Measurements from ENCODE around the gene DUOX1.
"Not testable (repeated sequence)": the region's sequence is repeated elsewhere in the genome, so short reads cannot be mapped to it uniquely, and the experiment has no call there.

Gene DUOX1

DNA sequence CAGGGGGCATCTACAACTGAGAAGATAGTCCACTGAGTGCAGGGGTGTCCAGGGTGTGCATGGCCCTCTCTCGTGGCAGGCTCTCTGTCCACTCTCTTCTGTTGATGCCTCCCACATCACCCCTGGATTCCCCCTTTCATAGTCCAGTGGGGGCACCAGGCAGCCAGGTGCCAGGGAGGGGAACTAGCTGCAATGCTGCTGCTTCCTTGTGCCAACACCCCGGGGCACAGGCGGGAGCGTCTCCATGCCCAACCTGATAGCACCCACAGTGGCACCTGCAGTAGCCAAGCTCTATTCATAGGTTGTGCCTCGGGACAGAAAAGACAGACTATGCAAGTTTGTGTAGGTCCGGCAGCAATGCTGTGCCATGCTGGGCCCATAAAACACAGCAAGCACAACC, 27.6 kb upstream of the DUOX1 start:
- in situ Hi-C loops (cut with MboI; ENCODE audit: low pct_unique_long_range_greater_than_20kb, low sequenced_read_pairs): loop anchor here (25.0 kb wide), 1 partner anchor 140 kb away; the partner anchor contains the start of gene TERB2
- DNase-seq: no peak

DNA sequence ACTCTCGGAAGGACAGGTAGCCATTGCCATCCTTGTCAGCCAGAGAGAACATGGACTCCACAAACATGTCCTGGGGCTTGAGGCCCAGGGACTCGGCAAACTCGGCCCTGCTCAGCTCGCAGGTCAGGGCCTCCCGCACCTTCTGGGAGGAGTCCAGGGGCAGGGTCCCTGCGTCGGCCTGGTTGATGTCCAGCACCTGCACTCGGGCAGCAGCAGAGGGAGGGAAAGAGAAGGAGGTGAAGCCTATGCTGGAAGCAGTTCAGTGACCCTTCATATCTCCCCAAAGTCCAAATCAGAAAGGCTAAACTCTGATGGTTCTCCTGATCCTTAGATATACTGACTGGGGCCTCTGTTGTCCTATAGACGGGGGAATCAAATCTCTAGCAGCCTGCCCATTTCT, 25.6 kb upstream of the DUOX1 start:
- in situ Hi-C loops (cut with MboI; ENCODE audit: low pct_unique_long_range_greater_than_20kb, low sequenced_read_pairs): loop anchor here (25.0 kb wide), 1 partner anchor 142 kb away; the partner anchor contains the start of gene TERB2

DNA sequence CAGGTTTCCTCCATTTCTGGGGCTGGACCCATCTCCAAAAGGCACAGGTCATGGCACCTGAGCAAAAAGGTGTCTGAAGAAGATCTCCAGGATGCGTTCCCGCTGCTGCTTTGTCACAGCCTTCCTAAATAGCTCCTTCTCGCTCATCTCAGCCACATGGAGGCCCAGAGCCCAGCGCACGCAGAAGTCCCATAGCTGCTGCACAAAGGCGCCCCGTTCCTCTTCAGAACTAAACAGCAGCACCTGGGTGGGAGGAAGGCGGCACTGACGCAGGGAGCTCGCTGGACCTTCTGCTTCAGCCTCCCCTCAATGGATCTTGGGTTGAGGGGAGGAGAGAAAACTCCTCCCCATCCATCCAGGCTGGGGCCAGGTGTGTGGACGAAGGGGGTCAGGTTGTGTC, 24.2 kb upstream of the DUOX1 start:
- DNase-seq: no peak
- in situ Hi-C loops (cut with MboI; ENCODE audit: low pct_unique_long_range_greater_than_20kb, low sequenced_read_pairs): loop anchor here (25.0 kb wide), 1 partner anchor 143 kb away; the partner anchor contains the start of gene TERB2

More for the DNA sequence above, 25.6 kb upstream of the DUOX1 start:
- not testable (repeated sequence) for DNase-seq

- in situ Hi-C loops (cut with MboI; ENCODE audit: low pct_unique_long_range_greater_than_20kb, low sequenced_read_pairs): loop anchor here (25.0 kb wide), 1 partner anchor 144 kb away; the partner anchor contains the start of gene TERB2
- no peak for DNase-seq
Observed at GRCh38 chr15:45106002-45106790, 23.6 kb upstream of the DUOX1 start.

GRCh38 chr15:45107941-45108630, 21.7 kb upstream of the DUOX1 start:
- DNase-seq: no peak
- in situ Hi-C loops (cut with MboI; ENCODE audit: low pct_unique_long_range_greater_than_20kb, low sequenced_read_pairs): loop anchor here (25.0 kb wide), 1 partner anchor 146 kb away; the partner anchor contains the start of gene TERB2

DNA sequence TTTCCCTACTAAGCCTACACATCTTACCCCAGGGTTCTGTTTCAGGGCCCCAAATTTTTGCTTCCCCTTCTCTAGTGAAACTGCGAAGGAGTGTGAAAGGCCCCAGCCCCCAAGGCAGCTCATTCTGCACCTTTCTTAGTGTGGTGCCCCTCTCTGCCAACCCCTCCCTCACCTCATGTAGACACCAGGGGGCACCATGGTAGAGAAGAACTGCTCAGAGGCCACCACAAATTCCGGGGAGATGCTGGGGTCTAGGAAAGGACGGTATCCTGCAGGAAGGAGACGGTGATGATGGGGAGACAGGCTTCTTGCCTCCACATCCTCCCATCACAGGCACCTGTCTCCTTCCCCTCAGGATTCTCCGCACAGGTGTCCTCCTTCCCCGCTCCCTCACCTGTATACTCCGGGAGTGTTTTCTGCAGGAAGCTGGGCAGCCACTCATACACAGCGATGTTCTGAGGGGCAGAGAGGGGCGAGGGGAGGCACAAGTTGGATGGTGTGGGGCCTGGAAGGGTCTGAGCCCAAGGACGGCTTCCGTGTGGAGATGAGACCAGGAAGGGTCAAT, 19.5 kb upstream of the DUOX1 start:
- DNase-seq: no peak
- in situ Hi-C loops (cut with MboI; ENCODE audit: low pct_unique_long_range_greater_than_20kb, low sequenced_read_pairs): loop anchor here (25.0 kb wide), 1 partner anchor 148 kb away; the partner anchor contains the start of gene TERB2

GRCh38 chr15:45111390-45112142, 18.2 kb upstream of the DUOX1 start:
- in situ Hi-C loops (cut with MboI; ENCODE audit: low pct_unique_long_range_greater_than_20kb, low sequenced_read_pairs): loop anchor here (25.0 kb wide), 1 partner anchor 149 kb away; the partner anchor contains the start of gene TERB2
- no peak for DNase-seq

DNA sequence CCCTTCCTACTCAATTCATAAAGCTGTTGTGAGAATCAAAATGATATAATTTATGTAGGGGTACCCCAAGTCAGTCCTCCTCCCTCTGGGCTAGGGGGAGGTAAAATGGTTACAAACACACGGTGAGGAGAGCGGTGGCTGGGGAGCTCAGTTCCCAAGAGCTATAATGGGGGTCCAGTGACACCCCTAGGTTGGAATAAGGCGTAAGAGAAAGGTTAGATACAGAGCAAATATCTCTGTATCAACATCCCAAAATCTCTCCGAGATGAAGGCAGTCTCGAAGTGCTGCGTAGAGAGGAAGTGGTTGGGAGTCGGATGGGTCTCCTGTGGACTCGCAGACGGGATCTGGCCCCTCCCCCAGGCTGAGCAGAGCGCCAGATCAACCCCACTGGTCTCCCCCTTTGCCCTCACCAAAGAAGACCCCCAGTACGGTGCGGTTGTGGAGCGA, 17.6 kb upstream of the DUOX1 start:
- no peak for DNase-seq
- in situ Hi-C loops (cut with MboI; ENCODE audit: low pct_unique_long_range_greater_than_20kb, low sequenced_read_pairs): loop anchor here (25.0 kb wide), 1 partner anchor 150 kb away; the partner anchor contains the start of gene TERB2

DNA sequence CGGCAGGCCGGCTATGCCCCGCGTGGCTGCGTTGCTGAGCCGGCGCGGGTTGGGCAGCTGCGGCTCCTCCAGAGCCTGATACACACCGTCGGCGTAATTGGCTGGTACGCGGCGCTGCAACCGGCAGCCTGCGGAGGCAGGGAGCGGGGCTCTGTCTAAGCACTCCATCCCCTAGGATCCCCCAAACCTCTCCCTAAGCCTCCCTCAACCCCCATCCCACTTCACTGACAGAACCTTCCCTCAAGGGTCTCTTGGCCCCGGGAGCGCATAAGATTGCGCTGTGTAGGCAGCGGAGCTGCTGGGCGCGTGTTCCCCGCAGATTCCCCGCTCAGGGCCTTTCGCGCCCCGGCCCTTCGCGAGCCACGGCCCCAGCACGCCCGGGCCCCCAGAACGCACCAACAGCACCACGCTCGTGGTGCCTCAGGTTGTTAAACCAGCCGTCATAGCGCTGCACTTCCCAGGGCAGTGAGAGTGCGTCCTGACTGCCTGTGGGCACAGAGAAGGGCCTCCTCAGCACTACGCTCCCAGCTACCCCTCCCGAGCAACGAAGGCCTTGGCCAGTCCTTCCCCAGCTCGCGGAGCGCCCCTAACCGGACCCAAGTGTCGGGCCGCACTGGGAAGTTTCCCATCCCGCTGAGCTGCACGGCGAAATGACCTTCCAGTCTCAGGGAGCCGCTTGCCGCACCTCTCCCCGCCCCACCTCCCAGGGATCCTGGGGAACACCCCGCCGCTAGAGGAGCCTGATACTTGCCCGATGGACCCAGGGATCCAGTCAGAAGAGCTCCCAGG, 17.0 kb upstream of the DUOX1 start:
- in situ Hi-C loops (cut with MboI; ENCODE audit: low pct_unique_long_range_greater_than_20kb, low sequenced_read_pairs): loop anchor here (25.0 kb wide), 1 partner anchor 150 kb away; the partner anchor contains the start of gene TERB2
- peak; percentile 18 for DNase-seq

DNA sequence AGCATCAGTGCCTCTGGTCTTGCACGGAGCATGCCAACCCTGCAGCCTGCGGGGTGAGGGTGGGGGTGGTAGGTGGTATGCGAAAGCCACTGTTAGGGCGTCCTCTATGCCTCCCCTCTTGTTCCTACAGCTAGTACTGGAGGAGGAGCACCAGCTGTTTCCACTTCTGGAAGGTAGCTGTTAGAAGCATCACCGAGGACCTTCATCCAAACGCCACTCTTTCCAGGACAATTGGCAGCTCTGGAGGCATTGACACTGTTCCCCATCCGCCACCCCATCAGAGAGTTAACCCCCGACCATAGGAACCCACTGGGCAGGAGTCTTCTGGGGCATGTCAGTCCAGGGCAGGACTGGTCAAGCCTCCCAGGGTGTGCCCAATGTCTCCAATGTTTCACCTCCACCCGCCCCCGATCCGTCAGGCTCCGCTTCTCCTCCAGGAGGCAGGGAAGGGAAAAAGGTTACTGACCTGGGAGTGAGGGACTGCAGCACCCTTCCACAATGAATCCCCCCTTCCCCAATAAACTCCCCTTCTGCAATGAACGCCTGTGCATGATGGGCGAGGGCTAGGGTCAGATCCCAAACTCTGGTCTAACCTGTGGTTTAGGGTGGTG, 16.3 kb upstream of the DUOX1 start:
- DNase-seq: no peak
- in situ Hi-C loops (cut with MboI; ENCODE audit: low pct_unique_long_range_greater_than_20kb, low sequenced_read_pairs): loop anchor here (25.0 kb wide), 1 partner anchor 151 kb away; the partner anchor contains the start of gene TERB2

DNA sequence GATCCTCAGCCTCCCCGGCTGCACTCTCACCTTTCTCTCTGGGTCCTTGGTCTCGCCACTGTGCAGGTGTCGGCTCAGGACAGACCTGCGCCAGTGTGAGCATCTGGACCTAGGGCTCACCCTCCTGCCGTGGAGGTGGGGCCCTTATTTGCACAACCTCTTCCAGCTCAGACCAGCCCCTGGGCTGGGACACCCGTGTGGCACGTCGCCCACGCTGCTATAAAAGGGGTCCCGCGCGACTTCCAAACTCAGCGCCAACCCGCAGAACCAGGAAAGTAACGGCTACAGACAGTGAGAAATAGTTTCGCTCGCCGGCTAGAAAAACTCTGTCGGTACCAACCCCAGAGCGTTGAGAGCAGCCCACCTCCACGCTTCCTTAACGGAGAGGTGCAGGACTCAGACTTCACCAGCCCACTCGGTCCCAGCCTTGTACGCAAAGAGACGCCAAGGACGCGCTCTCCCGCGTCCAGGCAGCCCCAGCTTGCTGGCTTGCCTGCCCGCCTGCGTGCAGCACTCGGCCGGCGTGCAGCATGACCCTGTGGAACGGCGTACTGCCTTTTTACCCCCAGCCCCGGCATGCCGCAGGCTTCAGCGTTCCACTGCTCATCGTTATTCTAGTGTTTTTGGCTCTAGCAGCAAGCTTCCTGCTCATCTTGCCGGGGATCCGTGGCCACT, 15.6 kb upstream of the DUOX1 start, which contains the start of the genes DUOX2 and DUOXA2:
TSS of gene DUOX2 (minus strand) at position 97 of the 675 bp plus-strand sequence. CDS start 761 bp downstream, outside the sequence.
TSS of gene DUOXA2 (plus strand) at position 251 of the 675 bp plus-strand sequence. CDS start at position 531, 280 bp downstream.
- DNase-seq: no peak
- in situ Hi-C loops (cut with MboI; ENCODE audit: low pct_unique_long_range_greater_than_20kb, low sequenced_read_pairs): loop anchor here (25.0 kb wide), 1 partner anchor 152 kb away; the partner anchor contains the start of gene TERB2

GRCh38 chr15:45114751-45115085, 15.1 kb upstream of the DUOX1 start:
- in situ Hi-C loops (cut with MboI; ENCODE audit: low pct_unique_long_range_greater_than_20kb, low sequenced_read_pairs): loop anchor here (25.0 kb wide), 1 partner anchor 152 kb away; the partner anchor contains the start of gene TERB2
- DNase-seq: no peak

DNA sequence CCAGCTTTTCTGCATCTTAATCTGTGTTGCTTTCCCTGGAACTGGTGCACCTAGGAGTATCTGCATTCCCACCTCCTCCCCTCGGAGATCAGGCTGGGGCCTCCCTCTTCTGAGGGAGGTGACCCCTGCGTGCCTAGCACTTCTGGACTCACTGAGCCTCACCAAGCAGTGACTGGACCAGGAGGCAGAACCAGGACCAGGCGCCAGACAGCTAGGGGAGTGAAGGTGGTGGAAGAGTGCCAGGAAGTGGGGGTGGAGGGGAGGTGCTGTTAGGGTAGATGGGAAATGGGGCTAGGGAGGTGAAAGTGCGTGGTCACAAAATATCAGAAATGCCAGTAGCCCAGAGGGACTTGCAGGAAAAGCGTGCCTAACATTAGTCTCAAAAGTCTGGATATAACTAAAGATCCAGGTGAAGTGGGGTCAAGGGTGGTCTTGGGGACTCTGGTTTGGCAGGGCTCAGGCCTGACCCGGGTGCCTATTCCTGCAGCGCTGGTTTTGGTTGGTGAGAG, 14.4 kb upstream of the DUOX1 start:
- DNase-seq: no peak
- in situ Hi-C loops (cut with MboI; ENCODE audit: low pct_unique_long_range_greater_than_20kb, low sequenced_read_pairs): loop anchor here (25.0 kb wide), 1 partner anchor 153 kb away; the partner anchor contains the start of gene TERB2

DNA sequence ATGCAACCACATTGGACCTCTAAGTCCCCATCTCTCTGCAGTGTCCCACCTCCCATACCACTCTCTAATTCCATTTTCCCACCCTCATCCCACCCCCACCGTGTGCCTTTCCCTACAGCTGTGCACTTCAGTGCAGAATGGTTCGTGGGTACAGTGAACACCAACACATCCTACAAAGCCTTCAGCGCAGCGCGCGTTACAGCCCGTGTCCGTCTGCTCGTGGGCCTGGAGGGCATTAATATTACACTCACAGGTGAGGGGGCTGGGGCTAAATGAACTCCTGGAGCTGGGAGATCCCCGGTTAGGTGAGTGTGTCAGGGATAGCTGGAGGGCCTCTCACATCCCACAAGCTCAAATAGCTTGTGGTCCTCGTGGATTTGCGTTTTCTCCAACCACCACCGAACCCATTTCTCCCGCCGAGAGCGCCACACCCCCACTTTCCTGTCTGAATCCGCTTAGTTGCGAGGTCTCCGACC, 13.8 kb upstream of the DUOX1 start:
- in situ Hi-C loops (cut with MboI; ENCODE audit: low pct_unique_long_range_greater_than_20kb, low sequenced_read_pairs): loop anchor here (25.0 kb wide), 1 partner anchor 154 kb away; the partner anchor contains the start of gene TERB2
- DNase-seq: no peak

- DNase-seq: no peak
- in situ Hi-C loops (cut with MboI; ENCODE audit: low pct_unique_long_range_greater_than_20kb, low sequenced_read_pairs): loop anchor here (25.0 kb wide), 1 partner anchor 154 kb away; the partner anchor contains the start of gene TERB2
Observed at GRCh38 chr15:45116482-45117307, 13.1 kb upstream of the DUOX1 start.
